Astrocyte (in vitro differentiated cells and primary cell): ENCODE results near the gene PBX1. TPM values are rescaled to one million over a fixed set of nuclear protein-coding genes. Genes with fewer than 3 reads are reported as not detected.
"Not testable (repeated sequence)": the region's sequence is repeated elsewhere in the genome, so short reads cannot be mapped to it uniquely, and the experiment has no call there.

ENCODE experiments used
- DNase-seq: peaks from one replicate; pipeline ENCODE4 v3.0.0-alpha.2; 2010; ENCODE audit warnings: low read depth
- FAIRE-seq: peaks from 2 replicates; lab custom pipeline; 2011; peaks lifted over from hg19 to GRCh38; lab: Jason Lieb, UNC
- H2AFZ ChIP-seq: 2 replicates; pipeline ENCODE4 v1.6.0; 2012; ENCODE audit warnings: low read depth, low read length, inconsistent platforms
- H3K27ac ChIP-seq: 2 replicates; pipeline ENCODE4 v1.5.1; 2011; ENCODE audit warnings: low read depth, low read length, inconsistent platforms
- H3K27me3 ChIP-seq: 2 replicates; pipeline ENCODE4 v1.6.0; 2011; ENCODE audit warnings: low read length, inconsistent platforms; ENCODE audit not compliant: insufficient read depth
- H3K36me3 ChIP-seq: 2 replicates; pipeline ENCODE4 v1.5.1; 2011; ENCODE audit warnings: low read length, inconsistent platforms; ENCODE audit not compliant: insufficient read depth
- H3K4me1 ChIP-seq: 2 replicates; pipeline ENCODE4 v1.5.1; 2011; ENCODE audit warnings: low read length, inconsistent platforms; ENCODE audit not compliant: insufficient read depth
- H3K4me2 ChIP-seq: 2 replicates; pipeline ENCODE4 v1.6.0; 2012; ENCODE audit warnings: low read length, inconsistent platforms
- H3K4me3 ChIP-seq: 2 replicates; pipeline ENCODE4 v1.5.1; 2011; ENCODE audit warnings: low read depth, mild to moderate bottlenecking, low read length, inconsistent platforms; ENCODE audit not compliant: insufficient read depth
- H3K79me2 ChIP-seq: 2 replicates; pipeline ENCODE4 v1.6.0; 2012; ENCODE audit warnings: mild to moderate bottlenecking, low read length, inconsistent platforms; ENCODE audit not compliant: insufficient read depth
- H3K9ac ChIP-seq: 2 replicates; pipeline ENCODE4 v1.6.0; 2012; ENCODE audit warnings: mild to moderate bottlenecking, low read length, inconsistent platforms
- H3K9me3 ChIP-seq: 2 replicates; pipeline ENCODE4 v1.5.1; 2012; ENCODE audit warnings: low read depth, mild to moderate bottlenecking, low read length, inconsistent platforms; ENCODE audit not compliant: insufficient read depth
- H4K20me1 ChIP-seq: 2 replicates; pipeline ENCODE4 v1.6.0; 2012; ENCODE audit warnings: low read length, inconsistent platforms; ENCODE audit not compliant: insufficient read depth
- H3K27ac Mint-ChIP-seq: one replicate; pipeline ENCODE4 v1.8.0; 2021; ENCODE audit warnings: mild to moderate bottlenecking, mixed read lengths; ENCODE audit not compliant: unreplicated experiment
- H3K27me3 Mint-ChIP-seq: one replicate; pipeline ENCODE4 v1.8.0; 2021; ENCODE audit warnings: low read depth, mixed read lengths; ENCODE audit not compliant: unreplicated experiment
- H3K36me3 Mint-ChIP-seq: one replicate; pipeline ENCODE4 v1.8.0; 2021; ENCODE audit warnings: low read depth, mixed read lengths; ENCODE audit not compliant: unreplicated experiment
- H3K4me1 Mint-ChIP-seq: one replicate; pipeline ENCODE4 v1.8.0; 2021; ENCODE audit warnings: low read depth, mixed read lengths; ENCODE audit not compliant: unreplicated experiment
- H3K4me3 Mint-ChIP-seq: one replicate; pipeline ENCODE4 v1.8.0; 2021; ENCODE audit warnings: mild to moderate bottlenecking, moderate library complexity, mixed read lengths; ENCODE audit not compliant: unreplicated experiment
- H3K9me3 Mint-ChIP-seq: one replicate; pipeline ENCODE4 v1.8.0; 2021; ENCODE audit warnings: mild to moderate bottlenecking, mixed read lengths; ENCODE audit not compliant: unreplicated experiment
- EZH2 ChIP-seq: IDR thresholded peaks from 2 replicates; pipeline ENCODE4 v1.6.1; 2012; ENCODE audit warnings: mild to moderate bottlenecking, low read length, inconsistent platforms; ENCODE audit not compliant: insufficient read depth
- total RNA-seq: library from RNA; stranded (reverse); gene quantifications from 2 replicates; pipeline ENCODE4 v1.2.1, GENCODE V29; 2021
- TF ChIP-seq, protein P1 (sequence below): IDR thresholded peaks from 2 replicates; pipeline ENCODE4 v1.5.1; 2011; ENCODE audit warnings: low read depth, mild to moderate bottlenecking, inconsistent platforms, low read length, moderate library complexity; ENCODE audit not compliant: insufficient read depth

The PBX1 gene
- total RNA-seq, 1 donor from 2014 or later, result 37.2 TPM

DNA sequence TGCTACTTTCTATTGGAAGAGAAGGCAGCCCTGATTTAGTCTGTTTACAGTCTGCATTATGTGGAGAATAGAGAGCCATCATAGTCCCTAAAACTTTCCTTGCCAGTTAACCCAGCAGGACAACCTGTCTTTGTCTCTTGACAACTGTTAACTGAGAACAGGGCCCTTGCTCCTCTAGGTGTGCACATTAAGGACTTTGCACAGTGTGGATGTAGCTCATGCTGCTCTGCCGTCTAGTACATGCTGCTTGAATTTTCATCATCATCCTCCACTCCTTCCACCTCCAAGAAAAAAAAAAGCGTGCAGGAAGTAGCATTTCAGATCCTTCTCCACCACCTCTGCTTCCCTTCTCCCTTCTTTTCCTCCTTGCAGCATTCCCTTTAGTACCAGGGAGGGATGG, 91.5 kb downstream of the PBX1 start:
- Histone ChIP-seq H3K27ac (no peak overlapping the region), H3K79me2 (peaks cover 2% of the 10 kb centered on the region), H4K20me1 (peaks cover 17% of the 10 kb centered on the region), H3K4me2 (no peak overlapping the region), H3K4me1 (peaks cover 19% of the 10 kb centered on the region), H3K27me3 (no peaks in the 10 kb centered on the region), H3K9me3 (no peaks in the 10 kb centered on the region), H3K4me3 (no peak overlapping the region), H2AFZ (no peak overlapping the region), H3K36me3 (no peaks in the 10 kb centered on the region), H3K9ac (no peak overlapping the region)
- H3K4me3 Mint-ChIP-seq, result no peak overlapping the region
- no peaks in the 10 kb centered on the region for H3K27me3 Mint-ChIP-seq
- no peaks in the 10 kb centered on the region for H3K9me3 Mint-ChIP-seq
- peak overlapping the region; percentile 53 for H3K27ac Mint-ChIP-seq
- DNase-seq (no peak), FAIRE-seq (no peak)
- TF ChIP-seq, protein P1, sequence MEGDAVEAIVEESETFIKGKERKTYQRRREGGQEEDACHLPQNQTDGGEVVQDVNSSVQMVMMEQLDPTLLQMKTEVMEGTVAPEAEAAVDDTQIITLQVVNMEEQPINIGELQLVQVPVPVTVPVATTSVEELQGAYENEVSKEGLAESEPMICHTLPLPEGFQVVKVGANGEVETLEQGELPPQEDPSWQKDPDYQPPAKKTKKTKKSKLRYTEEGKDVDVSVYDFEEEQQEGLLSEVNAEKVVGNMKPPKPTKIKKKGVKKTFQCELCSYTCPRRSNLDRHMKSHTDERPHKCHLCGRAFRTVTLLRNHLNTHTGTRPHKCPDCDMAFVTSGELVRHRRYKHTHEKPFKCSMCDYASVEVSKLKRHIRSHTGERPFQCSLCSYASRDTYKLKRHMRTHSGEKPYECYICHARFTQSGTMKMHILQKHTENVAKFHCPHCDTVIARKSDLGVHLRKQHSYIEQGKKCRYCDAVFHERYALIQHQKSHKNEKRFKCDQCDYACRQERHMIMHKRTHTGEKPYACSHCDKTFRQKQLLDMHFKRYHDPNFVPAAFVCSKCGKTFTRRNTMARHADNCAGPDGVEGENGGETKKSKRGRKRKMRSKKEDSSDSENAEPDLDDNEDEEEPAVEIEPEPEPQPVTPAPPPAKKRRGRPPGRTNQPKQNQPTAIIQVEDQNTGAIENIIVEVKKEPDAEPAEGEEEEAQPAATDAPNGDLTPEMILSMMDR, result no peak
- TF ChIP-seq EZH2, result no peak
- H3K36me3 Mint-ChIP-seq, result peaks cover 2% of the 10 kb centered on the region
- H3K4me1 Mint-ChIP-seq, result peaks cover 20% of the 10 kb centered on the region

DNA sequence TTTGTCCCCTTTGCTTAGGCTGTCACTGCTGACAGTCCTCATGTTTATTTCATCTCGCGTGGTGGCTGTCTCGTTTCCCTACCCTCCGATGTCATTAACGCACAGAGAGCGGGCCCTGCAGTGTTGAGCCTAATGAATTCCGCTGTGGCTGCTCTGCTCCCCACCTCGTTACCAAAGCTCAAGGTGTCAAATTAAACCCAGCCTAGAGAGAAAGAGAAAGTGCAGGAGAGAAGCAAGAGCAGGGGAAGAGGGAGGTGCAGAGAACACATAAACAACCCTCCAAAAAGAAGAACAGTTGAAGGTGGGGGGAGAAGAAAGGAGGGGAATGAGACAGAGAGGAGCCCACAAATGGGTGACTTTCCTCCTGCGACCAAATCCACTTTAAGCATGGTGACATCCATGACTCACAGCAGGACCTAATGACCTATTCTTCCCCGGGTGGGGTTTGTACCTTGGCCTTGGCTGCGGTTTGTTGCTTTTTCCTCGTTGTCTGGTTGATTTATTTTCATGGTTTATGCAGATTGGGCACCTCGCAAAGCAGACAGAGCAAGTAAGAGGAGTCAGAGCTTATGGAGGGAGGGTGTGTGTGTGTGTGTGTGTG, 92.5 kb downstream of the PBX1 start:
- no peaks in the 10 kb centered on the region for H3K27me3 ChIP-seq
- peak; percentile 75 for DNase-seq
- no peaks in the 10 kb centered on the region for H3K9me3 Mint-ChIP-seq
- H3K27me3 Mint-ChIP-seq, result no peaks in the 10 kb centered on the region
- no peak overlapping the region for H3K27ac ChIP-seq
- H3K79me2 ChIP-seq, result peaks cover 2% of the 10 kb centered on the region
- no peak overlapping the region for H3K4me3 ChIP-seq
- no peak for TF ChIP-seq EZH2
- TF ChIP-seq, protein P1, result no peak
- H4K20me1 ChIP-seq, result peaks cover 19% of the 10 kb centered on the region
- no peak overlapping the region for H3K4me3 Mint-ChIP-seq
- peaks cover 19% of the 10 kb centered on the region for H3K4me1 ChIP-seq
- peaks cover 2% of the 10 kb centered on the region for H3K36me3 Mint-ChIP-seq
- peaks cover 20% of the 10 kb centered on the region for H3K4me1 Mint-ChIP-seq
- no peak overlapping the region for H3K27ac Mint-ChIP-seq
- H2AFZ ChIP-seq, result no peak overlapping the region
- peak overlapping the region; percentile 59 for H3K4me2 ChIP-seq
- FAIRE-seq, result no peak
- H3K36me3 ChIP-seq, result no peaks in the 10 kb centered on the region
- H3K9me3 ChIP-seq, result no peaks in the 10 kb centered on the region
- H3K9ac ChIP-seq, result no peak overlapping the region

DNA sequence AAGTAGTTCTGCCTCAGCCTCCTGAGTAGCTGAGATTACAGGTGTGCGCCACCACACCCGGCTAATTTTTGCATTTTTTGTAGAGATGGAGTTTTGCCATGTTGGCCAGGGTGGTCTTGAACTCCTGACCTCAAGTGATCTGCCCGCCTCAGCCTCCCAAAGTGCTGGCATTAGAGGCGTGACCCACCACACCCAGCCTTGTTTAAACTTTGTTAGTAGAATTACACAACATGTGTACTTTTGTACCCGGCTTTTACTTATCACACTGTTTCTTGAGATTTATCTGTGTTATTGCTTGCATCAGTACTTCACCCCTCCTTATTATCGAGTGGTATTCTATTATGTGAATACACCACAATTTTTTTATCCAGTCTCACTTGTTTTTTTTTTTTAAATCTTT, 94.0 kb downstream of the PBX1 start:
- not testable (repeated sequence) for H3K27me3 ChIP-seq, H3K27ac ChIP-seq, H3K27ac Mint-ChIP-seq, H3K4me2 ChIP-seq, H3K27me3 Mint-ChIP-seq, H3K79me2 ChIP-seq, H3K9ac ChIP-seq, H3K4me3 Mint-ChIP-seq, H3K36me3 ChIP-seq, FAIRE-seq, H3K4me3 ChIP-seq, DNase-seq, H3K36me3 Mint-ChIP-seq, H3K9me3 ChIP-seq, H2AFZ ChIP-seq, H3K9me3 Mint-ChIP-seq
- H4K20me1 ChIP-seq, result peaks cover 24% of the 10 kb centered on the region
- peaks cover 20% of the 10 kb centered on the region for H3K4me1 Mint-ChIP-seq
- H3K4me1 ChIP-seq, result peaks cover 19% of the 10 kb centered on the region
